AG04449 (cell line): ENCODE data around the gene ETF1.
A peak's percentile ranks its signal among the peaks of the same experiment; 100 is the strongest.

ENCODE experiments used
- CTCF ChIA-PET: fragments of 350-600 bp; formaldehyde crosslinking; extraction: SDS; loops from one replicate; lab custom pipeline; 2021; ENCODE audit warnings: antibody characterized with exemption; lab: Yijun Ruan, JAX
- POLR2A ChIA-PET: fragments of 400-600, 350-600 bp; formaldehyde crosslinking; extraction: SDS; loops from one replicate; lab custom pipeline; 2020; ENCODE audit warnings: antibody characterized with exemption, inconsistent platforms; lab: Yijun Ruan, JAX
- DNase-seq: peaks from one replicate; pipeline ENCODE4 v3.0.0-alpha.2; 2010; ENCODE audit warnings: low read depth, low spot score
- H3K4me3 ChIP-seq: 2 replicates; pipeline ENCODE4 v1.5.1; 2011; ENCODE audit warnings: low read depth, mild to moderate bottlenecking, control low read depth, low read length
- TF ChIP-seq, protein P1 (sequence below): IDR thresholded peaks from one replicate; pipeline ENCODE4 v1.5.1; 2011; ENCODE audit warnings: mild to moderate bottlenecking, moderate library complexity, low read length, control low read depth, inconsistent platforms; ENCODE audit not compliant: insufficient read depth; ENCODE audit errors: missing control alignments

The ETF1 gene

DNA sequence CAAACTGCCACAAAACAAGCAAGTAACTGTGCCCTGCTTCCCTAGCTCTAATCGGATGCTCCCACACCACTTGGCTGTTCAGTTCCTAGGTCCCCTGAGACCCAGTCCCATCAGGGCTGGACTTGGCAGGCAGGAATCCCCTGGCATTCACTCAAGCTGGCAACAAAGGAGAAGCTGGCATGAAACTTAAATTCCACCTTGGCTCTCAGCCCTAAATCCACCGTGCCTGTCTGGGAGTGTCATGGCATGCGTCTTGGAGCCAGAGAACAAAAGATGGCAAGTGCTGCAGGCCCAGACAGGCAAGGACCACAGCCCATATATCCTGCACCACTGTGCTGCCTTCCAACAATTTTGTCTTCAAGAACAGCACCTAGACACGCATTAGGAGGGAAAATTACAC is 38.2 kb downstream of the ETF1 start:
- TF ChIP-seq, protein P1, sequence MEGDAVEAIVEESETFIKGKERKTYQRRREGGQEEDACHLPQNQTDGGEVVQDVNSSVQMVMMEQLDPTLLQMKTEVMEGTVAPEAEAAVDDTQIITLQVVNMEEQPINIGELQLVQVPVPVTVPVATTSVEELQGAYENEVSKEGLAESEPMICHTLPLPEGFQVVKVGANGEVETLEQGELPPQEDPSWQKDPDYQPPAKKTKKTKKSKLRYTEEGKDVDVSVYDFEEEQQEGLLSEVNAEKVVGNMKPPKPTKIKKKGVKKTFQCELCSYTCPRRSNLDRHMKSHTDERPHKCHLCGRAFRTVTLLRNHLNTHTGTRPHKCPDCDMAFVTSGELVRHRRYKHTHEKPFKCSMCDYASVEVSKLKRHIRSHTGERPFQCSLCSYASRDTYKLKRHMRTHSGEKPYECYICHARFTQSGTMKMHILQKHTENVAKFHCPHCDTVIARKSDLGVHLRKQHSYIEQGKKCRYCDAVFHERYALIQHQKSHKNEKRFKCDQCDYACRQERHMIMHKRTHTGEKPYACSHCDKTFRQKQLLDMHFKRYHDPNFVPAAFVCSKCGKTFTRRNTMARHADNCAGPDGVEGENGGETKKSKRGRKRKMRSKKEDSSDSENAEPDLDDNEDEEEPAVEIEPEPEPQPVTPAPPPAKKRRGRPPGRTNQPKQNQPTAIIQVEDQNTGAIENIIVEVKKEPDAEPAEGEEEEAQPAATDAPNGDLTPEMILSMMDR: no peak
- H3K4me3 ChIP-seq: no peak overlapping the region
- CTCF ChIA-PET: interaction anchor here (0.7 to 13.0 kb wide), 16 partner anchors 8 to 758 kb away, joined by 3 to 407 read pairs (median 10); partner anchors contain the start of genes EGR1, ETF1 and REEP2
- POLR2A ChIA-PET: interaction anchor here (3.0 kb wide), 1 partner anchor 39 kb away, joined by 22 read pairs; the partner anchor contains the start of gene EGR1
- no peak for DNase-seq

DNA sequence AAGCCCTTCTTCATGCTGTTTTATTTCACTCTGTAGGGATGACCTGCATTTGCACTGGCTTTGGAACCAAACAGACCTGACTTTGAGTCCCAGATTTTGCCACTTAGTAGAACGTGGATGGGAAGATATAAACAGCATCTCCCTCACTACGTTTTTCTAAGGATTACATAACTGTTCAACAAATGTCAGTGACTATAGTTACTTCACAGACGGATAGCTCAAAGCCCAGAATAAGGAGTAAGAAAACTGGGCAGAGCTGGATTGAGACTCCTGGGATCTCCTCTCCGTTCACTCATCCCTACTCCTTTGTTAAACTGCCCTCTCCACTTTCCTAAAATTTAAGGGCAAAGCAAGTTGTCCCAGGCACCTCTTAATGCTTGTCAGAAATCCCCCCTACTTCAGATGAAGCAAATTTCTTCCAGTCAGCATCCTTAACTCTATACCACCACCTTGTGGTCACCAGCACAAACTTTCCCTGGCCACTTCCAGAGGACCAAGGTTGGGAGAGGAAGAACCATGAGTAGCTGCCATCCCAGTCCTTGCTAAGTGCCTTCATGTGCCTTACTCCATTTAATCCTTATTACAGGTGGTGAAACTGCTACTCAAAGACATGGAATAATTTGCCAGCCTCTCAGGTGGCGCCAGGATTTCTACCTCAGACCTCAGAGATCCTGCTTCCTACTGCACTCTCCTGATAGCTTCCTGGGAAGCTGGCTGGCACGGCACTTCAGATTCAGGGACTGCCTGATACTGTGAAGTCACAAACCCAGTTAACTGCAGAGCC is 39.4 kb downstream of the ETF1 start:
- no peak for DNase-seq
- POLR2A ChIA-PET: interaction anchor here (0.7 to 3.0 kb wide), 2 partner anchors 38 to 40 kb away, joined by 4 to 22 read pairs; partner anchors contain the start of gene EGR1
- CTCF ChIA-PET: interaction anchor here (0.8 to 13.0 kb wide), 27 partner anchors 9 to 324 kb away, joined by 3 to 407 read pairs (median 6); partner anchors contain the start of genes EGR1, ETF1, KIF20A and REEP2
- TF ChIP-seq, protein P1: peak; percentile 71
- H3K4me3 ChIP-seq: no peak overlapping the region

DNA sequence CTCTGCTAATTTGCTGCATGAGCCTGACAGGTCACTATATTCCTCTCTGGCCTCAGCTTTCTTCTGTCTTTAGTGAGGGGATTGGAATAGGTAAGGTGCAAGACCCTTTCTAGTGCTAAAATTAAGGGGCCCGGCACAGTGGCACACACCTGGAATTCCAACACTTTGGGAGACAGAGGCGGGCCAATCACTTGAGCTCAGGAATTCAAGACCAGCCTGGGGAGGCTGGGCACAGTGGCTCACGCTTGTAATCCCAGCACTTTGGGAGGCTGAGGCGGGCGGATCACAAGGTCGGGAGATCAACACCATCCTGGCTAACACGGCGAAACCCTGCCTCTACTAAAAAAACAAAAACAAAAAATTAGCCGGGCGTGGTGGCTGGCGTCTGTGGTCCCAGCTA is 40.5 kb downstream of the ETF1 start:
- POLR2A ChIA-PET: interaction anchor here (3.0 kb wide), 1 partner anchor 37 kb away, joined by 22 read pairs; the partner anchor contains the start of gene EGR1
- DNase-seq: no peak
- CTCF ChIA-PET: interaction anchor here (0.9 to 13.0 kb wide), 14 partner anchors 8 to 322 kb away, joined by 4 to 407 read pairs (median 15); partner anchors contain the start of genes EGR1 and REEP2
- H3K4me3 ChIP-seq: no peak overlapping the region
- TF ChIP-seq, protein P1: no peak

DNA sequence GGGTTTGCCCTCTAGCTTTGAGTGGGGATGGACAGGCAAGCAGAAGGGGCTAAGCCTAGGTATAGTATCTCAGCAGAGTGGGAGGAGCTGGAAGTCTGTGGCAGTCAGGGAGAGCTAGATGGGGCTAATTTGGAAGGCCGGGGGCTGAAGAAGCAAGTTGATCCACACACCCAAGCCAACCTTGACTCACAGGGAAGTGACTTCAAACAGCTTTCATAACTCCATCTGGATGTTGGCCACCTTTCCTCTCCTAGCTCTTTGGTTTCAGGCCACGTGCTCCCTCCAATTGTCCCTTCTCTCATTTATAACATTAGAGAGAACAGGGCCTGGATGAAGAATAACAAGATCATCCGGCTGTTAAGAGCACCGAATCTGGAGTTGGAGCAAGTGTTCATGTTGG is 40.9 kb downstream of the ETF1 start:
- POLR2A ChIA-PET: interaction anchor here (3.0 kb wide), 1 partner anchor 37 kb away, joined by 22 read pairs; the partner anchor contains the start of gene EGR1
- CTCF ChIA-PET: interaction anchor here (0.7 to 13.0 kb wide), 9 partner anchors 7 to 322 kb away, joined by 3 to 407 read pairs (median 19); partner anchors contain the start of gene EGR1
- no peak for DNase-seq

DNA sequence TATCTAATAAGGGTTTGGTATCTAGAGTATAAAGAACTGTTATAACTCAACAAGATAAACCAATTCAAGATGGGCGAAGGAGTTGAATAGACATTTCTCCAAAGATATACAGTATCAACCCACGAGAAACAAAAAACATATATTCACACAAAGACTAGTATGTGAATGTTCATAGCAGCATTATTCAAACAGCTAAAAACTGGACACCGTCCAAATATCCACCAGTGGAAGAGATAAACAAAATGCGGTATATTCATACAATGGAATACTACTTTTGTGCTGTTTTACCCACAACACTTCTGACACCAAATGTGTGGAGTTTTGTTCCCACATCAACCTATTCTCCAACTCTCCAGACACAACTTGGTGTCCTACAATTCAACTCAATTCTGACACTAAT is 44.7 kb downstream of the ETF1 start:
- CTCF ChIA-PET: interaction anchor here (0.6 to 13.0 kb wide), 4 partner anchors 12 to 46 kb away, joined by 3 to 407 read pairs (median 36); partner anchors contain the start of gene EGR1
- DNase-seq: no peak
- no peak overlapping the region for H3K4me3 ChIP-seq
- TF ChIP-seq, protein P1: no peak
- POLR2A ChIA-PET: no interaction called here

More for the DNA sequence above, 40.9 kb downstream of the ETF1 start:
- TF ChIP-seq, protein P1: no peak
- H3K4me3 ChIP-seq: no peak overlapping the region
